Superior temporal gyrus (tissue), 1 donor: ENCODE measurements around the gene EDAR.

Experiments used
- DNase-seq: peaks from one replicate; pipeline ENCODE4 v3.0.0-alpha.2; 2016; ENCODE audit errors: extremely low spot score

EDAR gene

DNA sequence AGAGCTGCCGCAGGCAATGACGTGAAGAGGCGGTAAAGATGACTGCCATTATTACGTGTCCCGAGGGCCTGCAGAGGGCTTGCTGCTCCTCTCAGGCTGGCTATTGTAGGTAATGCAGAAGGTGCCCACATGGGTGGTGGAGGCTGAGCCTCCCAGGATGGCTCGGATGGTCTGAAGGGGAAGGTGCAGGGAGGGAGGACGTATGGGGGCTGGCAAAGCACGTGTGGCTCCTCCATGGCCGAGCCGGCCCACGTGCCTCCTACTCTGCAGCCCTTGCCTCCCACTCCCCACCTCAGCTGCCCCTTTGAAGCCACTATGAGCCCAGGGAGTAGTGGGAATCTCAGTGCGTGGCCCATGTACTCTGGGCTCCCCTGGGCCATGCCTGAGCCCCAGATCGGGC is 48.9 kb downstream of the EDAR start:
- no peak for DNase-seq

DNA sequence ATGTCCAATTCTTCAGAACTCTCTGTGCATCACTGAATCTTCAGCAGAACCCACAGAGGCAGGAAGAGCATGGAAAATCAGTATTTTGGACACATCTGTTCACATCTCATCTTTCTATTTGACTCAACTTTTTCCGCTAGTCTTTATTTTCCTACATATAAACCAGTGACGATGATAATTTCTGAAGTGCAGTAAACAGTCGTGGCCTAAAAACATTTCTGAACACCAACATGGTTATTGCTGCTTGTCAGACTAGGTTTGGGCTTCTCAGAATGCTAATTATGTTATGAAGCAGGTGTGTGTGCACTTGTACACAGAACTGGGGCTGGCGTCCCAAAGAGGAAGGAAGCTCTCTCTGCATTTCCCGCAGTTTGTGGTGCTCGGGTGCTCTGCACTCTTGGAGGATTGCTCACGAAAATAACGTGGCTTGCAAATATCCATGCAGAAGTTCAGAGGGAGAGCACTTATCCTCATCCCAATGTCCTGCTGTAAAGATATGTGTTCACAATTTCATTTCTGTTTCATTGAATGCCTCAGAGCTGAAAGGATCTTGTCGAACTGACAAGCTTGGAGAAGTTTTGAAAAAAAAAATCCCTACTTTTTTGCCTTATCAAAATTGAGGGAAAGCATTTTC is 50.8 kb downstream of the EDAR start:
- no peak for DNase-seq

GRCh38 chr2:108937367-108938017 is 51.5 kb downstream of the EDAR start:
- no peak for DNase-seq

DNA sequence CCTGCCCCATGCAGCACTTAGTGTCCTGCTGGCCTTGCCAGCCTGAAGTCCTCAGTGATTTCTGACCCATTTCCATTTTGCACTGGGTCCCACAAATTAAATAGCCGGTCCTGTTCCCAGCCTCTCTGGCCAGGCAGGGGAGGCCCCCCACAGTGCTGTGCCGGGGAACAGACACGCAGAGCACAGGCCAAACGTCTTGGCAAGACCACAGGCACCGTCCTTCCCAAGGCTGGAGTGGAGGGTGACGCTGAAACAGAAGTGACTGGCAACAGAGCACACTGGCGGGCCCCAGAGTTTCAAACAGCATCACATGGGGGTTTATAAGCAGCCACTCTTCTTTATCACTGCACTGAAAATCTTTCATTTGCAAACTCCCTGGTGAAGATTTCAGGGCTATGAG is 52.2 kb downstream of the EDAR start:
- DNase-seq, result no peak

DNA sequence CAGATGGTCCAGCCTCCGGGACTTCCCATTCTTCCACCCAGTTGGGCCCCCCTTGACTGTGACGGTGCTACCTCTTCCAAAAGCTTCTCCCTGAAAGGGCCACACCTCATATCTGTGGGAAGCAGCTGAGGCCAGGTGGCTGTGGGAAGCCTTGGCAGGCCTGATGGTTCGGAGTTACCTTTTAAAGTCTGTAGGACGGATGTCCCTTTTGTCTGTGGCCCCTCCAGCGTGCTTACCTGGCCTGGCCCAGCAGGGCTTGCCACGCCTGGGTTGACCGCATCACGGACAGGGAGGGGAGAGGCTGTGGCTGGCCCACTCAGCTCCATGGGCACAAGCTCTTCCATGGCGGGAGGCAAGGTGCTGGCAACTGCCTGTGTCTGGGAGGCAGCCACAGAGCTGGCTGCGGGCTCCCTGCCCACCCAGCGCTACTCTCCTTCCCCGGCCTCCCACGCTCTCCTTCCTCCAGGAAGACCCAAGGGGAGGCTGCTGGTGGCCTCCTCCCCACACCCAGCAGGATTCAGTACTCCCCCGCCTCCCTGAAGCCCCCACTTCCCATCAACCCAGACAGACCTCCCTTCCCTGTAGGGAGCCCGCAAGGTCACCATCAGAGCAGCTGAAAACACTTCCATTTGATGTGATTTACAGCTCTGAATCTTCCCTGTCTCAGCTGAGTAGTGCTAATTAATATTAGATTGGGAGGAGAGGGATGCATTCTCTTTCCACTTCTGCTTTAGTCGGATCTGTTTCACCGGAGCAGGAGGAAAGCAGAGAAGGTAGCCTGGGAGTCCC is 52.8 kb downstream of the EDAR start:
- no peak for DNase-seq

- no peak for DNase-seq
Measured at GRCh38 chr2:108935271-108935741, 53.7 kb downstream of the EDAR start.

DNA sequence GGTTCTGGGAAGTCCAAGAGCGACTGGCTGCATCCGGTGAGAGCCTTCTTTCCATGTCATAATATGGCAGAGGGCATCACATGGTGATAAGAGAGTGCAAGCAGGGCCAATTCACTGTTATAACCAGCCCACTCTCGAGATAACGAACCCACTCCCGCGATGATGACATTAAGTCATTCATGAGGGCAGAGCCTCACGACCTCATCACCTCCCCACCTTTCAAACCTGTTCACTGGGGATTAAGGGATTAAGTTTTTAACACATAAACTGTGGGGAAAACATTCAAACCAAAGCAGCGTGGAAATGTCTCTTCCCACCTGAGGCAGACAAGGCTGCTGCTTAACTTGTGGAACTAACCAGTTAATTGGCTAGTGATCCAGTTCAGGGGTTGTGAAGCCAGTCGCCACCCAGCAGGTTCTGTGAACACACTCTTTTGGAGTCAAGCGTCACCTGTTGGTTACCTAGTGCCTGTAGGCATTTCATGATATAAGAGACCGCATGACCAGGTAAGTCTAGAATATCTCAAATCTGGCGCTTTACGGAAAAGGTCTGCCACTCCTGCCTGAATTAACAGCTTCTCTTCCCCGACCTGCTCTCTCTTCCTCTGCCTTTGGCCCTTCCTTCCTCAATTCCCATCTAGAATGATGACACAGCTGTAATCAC is 54.3 kb downstream of the EDAR start:
- no peak for DNase-seq

- no peak for DNase-seq
Measured at GRCh38 chr2:108934151-108934550, 54.9 kb downstream of the EDAR start.

- DNase-seq, result no peak
Measured at GRCh38 chr2:108933691-108934117, 55.3 kb downstream of the EDAR start.

- DNase-seq, result no peak
Measured at GRCh38 chr2:108932736-108933332, 56.2 kb downstream of the EDAR start.

DNA sequence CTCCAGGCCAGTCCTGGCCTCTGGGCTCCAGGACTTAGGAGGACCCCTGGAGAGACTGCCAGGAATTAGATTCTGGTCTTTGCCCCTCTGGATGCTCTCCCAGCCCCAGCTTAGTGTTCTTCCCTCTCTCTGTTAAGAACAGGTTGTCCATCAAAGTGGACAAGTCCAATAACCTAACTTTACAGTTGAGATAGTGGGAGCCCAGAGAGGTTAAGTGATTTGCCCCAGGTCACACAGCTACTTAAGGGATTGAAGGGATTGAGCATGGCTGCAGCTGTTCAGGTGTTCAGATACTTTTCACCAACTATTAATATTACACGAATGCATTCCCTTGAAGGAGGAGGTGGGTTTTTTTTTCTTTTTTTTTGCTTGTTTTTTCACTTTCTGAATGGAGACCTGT is 57.6 kb downstream of the EDAR start:
- DNase-seq, result no peak

- no peak for DNase-seq
Measured at GRCh38 chr2:108929807-108930425, 59.1 kb downstream of the EDAR start.

DNA sequence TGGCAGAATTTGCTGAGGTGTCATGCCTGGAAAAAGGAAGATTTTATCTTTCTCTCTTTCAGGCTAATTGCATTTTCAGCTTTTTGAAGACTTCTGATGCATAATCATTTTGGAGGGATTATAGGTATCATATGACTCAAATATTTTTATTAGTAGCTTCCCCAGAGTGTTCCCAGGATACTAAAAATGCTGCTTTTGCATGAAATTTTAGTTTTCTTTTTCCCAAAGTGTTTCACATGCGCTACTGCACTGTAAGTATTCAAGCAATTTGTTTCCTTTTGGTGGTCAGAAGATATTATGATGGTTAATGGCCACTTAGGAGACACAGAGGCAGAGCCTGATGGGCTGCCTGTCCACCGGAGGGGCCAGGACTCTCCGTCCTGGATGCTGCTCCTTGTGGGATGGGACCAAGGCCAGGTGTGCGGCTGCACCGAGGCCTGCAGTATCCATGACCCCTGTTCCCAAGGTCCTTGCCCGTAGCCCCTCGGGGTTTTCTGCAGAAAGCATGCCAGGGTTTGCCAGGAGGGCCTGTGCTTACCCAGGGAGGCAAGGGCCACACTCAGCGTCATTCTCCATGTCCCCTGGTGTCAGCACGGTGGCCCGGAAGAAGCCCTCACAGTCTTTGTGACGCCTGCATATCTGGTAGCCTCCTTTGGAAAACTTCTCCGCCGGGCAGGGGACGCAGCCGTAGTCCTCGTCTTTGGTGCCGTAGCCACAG is 60.2 kb downstream of the EDAR start:
- no peak for DNase-seq

- peak; percentile 80 for DNase-seq
Measured at GRCh38 chr2:108927936-108928659, 60.9 kb downstream of the EDAR start.

GRCh38 chr2:108927405-108927804 is 61.6 kb downstream of the EDAR start:
- DNase-seq, result no peak

GRCh38 chr2:108926561-108927380 is 62.2 kb downstream of the EDAR start:
- DNase-seq, result no peak

DNA sequence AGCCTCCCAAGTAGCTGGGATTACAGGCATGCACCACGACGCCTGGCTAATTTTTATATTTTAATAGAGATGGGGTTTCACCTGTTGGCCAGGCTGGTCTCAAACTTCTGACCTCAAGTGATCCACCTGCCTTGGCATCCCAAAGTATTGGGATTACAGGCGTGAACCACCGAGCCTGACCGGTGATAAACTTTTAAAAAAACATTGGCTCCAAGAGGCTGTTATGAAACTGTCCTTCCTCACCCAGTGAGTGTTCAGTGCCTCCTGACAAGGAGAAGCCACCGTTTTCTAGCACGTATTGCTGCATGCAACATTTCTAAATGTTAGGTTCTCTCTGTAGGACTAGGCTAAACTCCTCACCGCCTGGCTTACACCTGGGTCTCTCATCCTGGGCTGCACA is 63.3 kb downstream of the EDAR start:
- DNase-seq, result no peak

DNA sequence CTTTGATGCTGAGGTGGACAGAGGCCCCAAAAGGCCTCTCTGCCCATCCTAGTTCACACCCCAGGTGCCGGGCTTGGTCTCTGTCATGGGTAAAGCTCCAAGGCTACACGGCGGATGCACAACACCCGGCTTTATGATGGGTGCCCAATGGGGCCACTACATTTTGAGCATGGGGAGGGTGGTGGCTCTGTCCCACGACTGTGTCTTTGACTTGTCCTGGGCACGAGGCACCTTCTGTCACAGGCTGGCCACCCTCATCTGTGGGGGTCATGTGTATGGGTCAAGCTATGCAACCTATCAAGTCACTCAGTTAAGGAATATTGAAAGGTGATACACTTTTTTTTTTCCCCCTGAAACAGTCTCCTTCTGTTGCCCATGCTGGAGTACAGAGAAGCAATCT is 63.7 kb downstream of the EDAR start:
- DNase-seq, result no peak

DNA sequence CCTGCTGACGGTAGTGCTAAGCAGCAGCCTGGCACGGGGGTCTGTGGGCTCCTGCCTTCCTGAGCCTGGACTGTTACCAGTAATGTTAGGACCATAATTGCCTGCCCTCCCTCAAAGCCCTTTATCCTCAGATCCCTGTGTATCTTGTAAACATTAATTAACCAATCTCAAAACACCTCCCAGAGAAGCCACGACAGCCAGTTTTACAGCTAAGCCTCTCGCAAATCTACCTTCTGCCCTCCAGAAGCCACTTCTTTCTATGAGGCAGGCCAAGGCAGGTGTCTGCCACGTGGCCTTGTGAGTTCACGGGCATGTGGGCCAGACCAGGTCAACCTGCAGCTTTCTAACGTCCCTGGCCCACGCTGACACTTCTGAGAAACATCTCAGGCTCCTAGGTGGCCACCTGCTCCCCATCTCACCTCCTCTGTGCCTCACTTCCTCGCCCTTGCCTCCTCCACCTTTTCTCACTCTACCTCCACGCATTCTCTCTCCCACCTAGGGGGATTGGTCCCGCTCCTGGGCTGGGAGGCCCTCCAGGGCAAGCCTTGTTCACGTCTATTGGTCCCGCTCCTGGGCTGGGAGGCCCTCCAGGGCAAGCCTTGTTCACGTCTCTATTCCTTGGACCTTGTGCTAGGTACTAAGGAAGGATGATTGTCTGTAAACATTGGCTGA is 64.3 kb downstream of the EDAR start:
- no peak for DNase-seq
